Immature natural killer cell (primary cell): Measurements from ENCODE around the gene DKK3. TPM values are rescaled to one million over a fixed set of nuclear protein-coding genes. Genes with fewer than 3 reads are reported as not detected.

Source experiments
- DNase-seq, 3 donors: peaks; one replicate each; pipeline ENCODE4 v3.0.0; 2022; ENCODE audit warnings: mixed read lengths in 1 of 3
- H3K27ac Mint-ChIP-seq, 6 donors: one replicate each; pipeline ENCODE4 v1.8.0; 2020; ENCODE audit warnings: mixed read lengths in 6 of 6, mild to moderate bottlenecking in 5 of 6, inconsistent platforms in 4 of 6, moderate library complexity in 3 of 6
- H3K27me3 Mint-ChIP-seq, 3 donors: one replicate each; pipeline ENCODE4 v1.8.0; 2020 to 2021; ENCODE audit warnings: low read depth in 3 of 3, mild to moderate bottlenecking in 3 of 3, mixed read lengths in 3 of 3, moderate library complexity in 3 of 3, inconsistent platforms in 1 of 3
- H3K36me3 Mint-ChIP-seq, 3 donors: one replicate each; pipeline ENCODE4 v1.8.0; 2020; ENCODE audit warnings: mixed read lengths in 3 of 3, inconsistent platforms in 2 of 3, mild to moderate bottlenecking in 2 of 3
- H3K4me1 Mint-ChIP-seq, 2 donors: one replicate each; pipeline ENCODE4 v1.8.0; 2020; ENCODE audit warnings: inconsistent platforms in 2 of 2, mild to moderate bottlenecking in 2 of 2, mixed read lengths in 2 of 2, moderate library complexity in 1 of 2
- H3K4me3 Mint-ChIP-seq, 5 donors: one replicate each; pipeline ENCODE4 v1.8.0; 2020; ENCODE audit warnings: mild to moderate bottlenecking in 5 of 5, mixed read lengths in 5 of 5, inconsistent platforms in 3 of 5, moderate library complexity in 3 of 5
- H3K9me3 Mint-ChIP-seq, 6 donors: one replicate each; pipeline ENCODE4 v1.8.0; 2020; ENCODE audit warnings: mild to moderate bottlenecking in 6 of 6, mixed read lengths in 6 of 6, inconsistent platforms in 4 of 6, moderate library complexity in 3 of 6
- polyA plus RNA-seq, 3 donors: library from polyadenylated mRNA; unstranded; fragments of 300-500 nt; fragmentation: Illumina TruSeq; gene quantifications; one replicate each; pipeline ENCODE4 v1.2.3, GENCODE V29; 2021

Gene DKK3
- polyA plus RNA-seq, 3 donors from 2014 or later = 0.31 to 0.76 TPM; not detected in 1

- Mint-ChIP-seq H3K4me1 (peaks cover 0 to under 1% of the 10 kb centered on the region in 2 donors), H3K4me3 (no peak overlapping the region), H3K36me3 (no peaks in the 10 kb centered on the region), H3K27me3 (peaks cover 2 to 8% (median 3%) of the 10 kb centered on the region in 3 donors), H3K9me3 (no peaks in the 10 kb centered on the region), H3K27ac (no peak overlapping the region)
- DNase-seq = no peak
Observed at GRCh38 chr11:11969380-11970215, 38.8 kb downstream of the DKK3 start.

GRCh38 chr11:11968511-11969280, 39.7 kb downstream of the DKK3 start:
- Mint-ChIP-seq H3K9me3 (no peaks in the 10 kb centered on the region), H3K4me3 (no peak overlapping the region), H3K4me1 (no peaks in the 10 kb centered on the region), H3K36me3 (no peaks in the 10 kb centered on the region), H3K27ac (no peak overlapping the region), H3K27me3 (peaks cover 3 to 8% (median 4%) of the 10 kb centered on the region in 3 donors)
- no peak for DNase-seq

- H3K4me1 Mint-ChIP-seq = no peaks in the 10 kb centered on the region
- no peak overlapping the region for H3K27ac Mint-ChIP-seq
- H3K27me3 Mint-ChIP-seq = peaks cover 3 to 8% (median 7%) of the 10 kb centered on the region in 3 donors
Observed at GRCh38 chr11:11967669-11968510, 40.5 kb downstream of the DKK3 start.

GRCh38 chr11:11966826-11967668, 41.4 kb downstream of the DKK3 start:
- Mint-ChIP-seq H3K27ac (no peak overlapping the region), H3K9me3 (no peaks in the 10 kb centered on the region), H3K27me3 (peaks cover 3 to 8% (median 7%) of the 10 kb centered on the region in 3 donors), H3K4me1 (peaks cover 5 to 6% of the 10 kb centered on the region in 2 donors), H3K4me3 (no peak overlapping the region), H3K36me3 (no peaks in the 10 kb centered on the region)
- DNase-seq = peak; percentile 42 to 54 (median 46)

More at GRCh38 chr11:11967669-11968510, 40.5 kb downstream of the DKK3 start:
- Mint-ChIP-seq H3K36me3 (no peaks in the 10 kb centered on the region), H3K9me3 (no peaks in the 10 kb centered on the region), H3K4me3 (no peak overlapping the region)
- no peak for DNase-seq

- Mint-ChIP-seq H3K27me3 (peaks cover 3 to 8% (median 7%) of the 10 kb centered on the region in 3 donors), H3K4me3 (no peak overlapping the region), H3K36me3 (no peaks in the 10 kb centered on the region), H3K27ac (no peak overlapping the region), H3K9me3 (no peaks in the 10 kb centered on the region), H3K4me1 (peaks cover 12 to 13% of the 10 kb centered on the region in 2 donors)
- DNase-seq = no peak
Observed at GRCh38 chr11:11966354-11966741, 42.1 kb downstream of the DKK3 start.

- peaks cover 3 to 8% (median 7%) of the 10 kb centered on the region in 3 donors for H3K27me3 Mint-ChIP-seq
- no peak overlapping the region for H3K4me3 Mint-ChIP-seq
- DNase-seq = no peak
- no peaks in the 10 kb centered on the region for H3K9me3 Mint-ChIP-seq
- H3K4me1 Mint-ChIP-seq = peaks cover 18% of the 10 kb centered on the region in 2 donors
- H3K36me3 Mint-ChIP-seq = no peaks in the 10 kb centered on the region
- no peak overlapping the region for H3K27ac Mint-ChIP-seq
Observed at GRCh38 chr11:11965656-11966353, 42.6 kb downstream of the DKK3 start.

- Mint-ChIP-seq H3K36me3 (no peaks in the 10 kb centered on the region), H3K4me1 (peaks cover 24% of the 10 kb centered on the region in 2 donors), H3K27me3 (peaks cover 3 to 9% (median 8%) of the 10 kb centered on the region in 3 donors), H3K27ac (no peak overlapping the region), H3K9me3 (no peaks in the 10 kb centered on the region), H3K4me3 (no peak overlapping the region)
- DNase-seq = no peak
Observed at GRCh38 chr11:11965192-11965591, 43.2 kb downstream of the DKK3 start.

- peaks cover 28 to 29% of the 10 kb centered on the region in 2 donors for H3K4me1 Mint-ChIP-seq
- DNase-seq = no peak
- H3K27ac Mint-ChIP-seq = peak overlapping the region in 1 of 6 donors; percentile 14
- H3K27me3 Mint-ChIP-seq = peaks cover 3 to 9% (median 8%) of the 10 kb centered on the region in 3 donors
- H3K9me3 Mint-ChIP-seq = no peaks in the 10 kb centered on the region
- H3K36me3 Mint-ChIP-seq = no peaks in the 10 kb centered on the region
- no peak overlapping the region for H3K4me3 Mint-ChIP-seq
Observed at GRCh38 chr11:11964774-11965150, 43.7 kb downstream of the DKK3 start.

GRCh38 chr11:11963842-11964773, 44.3 kb downstream of the DKK3 start:
- H3K4me1 Mint-ChIP-seq = peaks cover 33 to 35% of the 10 kb centered on the region in 2 donors
- no peak overlapping the region for H3K4me3 Mint-ChIP-seq
- no peaks in the 10 kb centered on the region for H3K36me3 Mint-ChIP-seq
- H3K27me3 Mint-ChIP-seq = peaks cover 3 to 11% (median 8%) of the 10 kb centered on the region in 3 donors
- no peaks in the 10 kb centered on the region for H3K9me3 Mint-ChIP-seq
- peak overlapping the region in 1 of 6 donors; percentile 14 for H3K27ac Mint-ChIP-seq
- DNase-seq = no peak

GRCh38 chr11:11963067-11963466, 45.4 kb downstream of the DKK3 start:
- no peaks in the 10 kb centered on the region for H3K9me3 Mint-ChIP-seq
- H3K27me3 Mint-ChIP-seq = peaks cover 1 to 11% (median 8%) of the 10 kb centered on the region in 3 donors
- DNase-seq = no peak
- no peak overlapping the region for H3K27ac Mint-ChIP-seq
- peaks cover 0 to 5% (median 3%) of the 10 kb centered on the region in 3 donors for H3K36me3 Mint-ChIP-seq
- H3K4me3 Mint-ChIP-seq = no peak overlapping the region
- peaks cover 33 to 35% of the 10 kb centered on the region in 2 donors for H3K4me1 Mint-ChIP-seq

GRCh38 chr11:11961399-11962028, 46.9 kb downstream of the DKK3 start:
- Mint-ChIP-seq H3K9me3 (no peaks in the 10 kb centered on the region), H3K27ac (peak overlapping the region in 1 of 6 donors; percentile 83), H3K36me3 (peaks cover 4 to 13% (median 6%) of the 10 kb centered on the region in 3 donors), H3K4me3 (no peak overlapping the region), H3K27me3 (peaks cover 1 to 11% (median 3%) of the 10 kb centered on the region in 3 donors), H3K4me1 (peaks cover 33 to 35% of the 10 kb centered on the region in 2 donors)
- no peak for DNase-seq
